NCI-H748 (cell line): ENCODE data around the gene ATP5MC3.
"Not testable (repeated sequence)": the region's sequence is repeated elsewhere in the genome, so short reads cannot be mapped to it uniquely, and the experiment has no call there.

Experiments used
- DNase-seq: peaks from one replicate; lab custom pipeline; 2025; ENCODE audit not compliant: unreplicated experiment; lab: John Stamatoyannopoulos, UW

ATP5MC3 gene

GRCh38 chr2:175181104-175181876, at the start of gene ATP5MC3:
TSS of gene ATP5MC3 (minus strand) at chr2:175181710. CDS start at chr2:175181393, 317 bp downstream.
- DNase-seq = peak; percentile 97

DNA sequence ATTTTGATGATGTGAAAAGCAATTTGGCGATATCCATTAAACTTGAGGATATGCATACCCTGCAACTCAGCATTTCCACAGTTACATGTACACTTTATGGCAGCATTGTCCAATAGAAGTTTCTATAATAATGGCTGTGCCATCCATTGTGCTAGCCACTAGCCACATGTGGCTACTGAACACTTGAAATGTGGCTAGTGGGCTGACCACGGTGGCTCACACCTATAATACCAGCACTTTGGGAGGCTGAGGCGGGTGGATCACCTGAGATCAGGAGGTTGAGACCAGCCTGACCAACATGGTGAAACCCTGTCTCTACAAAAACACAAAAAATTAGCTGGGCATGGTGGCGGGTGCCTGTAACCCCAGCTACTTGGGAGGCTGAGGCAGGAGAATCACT, 47.1 kb upstream of the ATP5MC3 start:
- not testable (repeated sequence) for DNase-seq

- no peak for DNase-seq
These were observed 46.7 kb upstream of the ATP5MC3 start for GRCh38 chr2:175228179-175228578.

- DNase-seq = no peak
These were observed 45.9 kb upstream of the ATP5MC3 start for GRCh38 chr2:175227393-175227792.

DNA sequence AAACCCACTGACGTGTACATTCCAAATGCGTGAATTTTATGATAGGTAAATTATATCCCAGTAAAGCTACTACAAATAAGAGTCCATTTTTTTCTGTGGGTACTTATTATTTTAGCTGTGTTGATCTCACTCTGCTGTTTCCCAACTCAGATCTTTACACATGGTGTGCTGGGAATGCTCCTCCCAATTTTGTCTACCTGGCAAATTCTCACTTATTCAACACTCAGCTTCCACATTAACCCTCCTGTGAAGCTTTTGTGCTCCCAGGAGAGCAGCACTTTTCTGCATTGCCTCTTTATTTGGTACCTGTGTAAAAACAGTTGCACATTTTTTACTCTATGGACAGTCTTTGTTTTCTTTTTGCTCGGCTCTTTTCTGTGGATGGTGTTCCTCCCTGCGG, 38.6 kb upstream of the ATP5MC3 start:
- DNase-seq = no peak

DNA sequence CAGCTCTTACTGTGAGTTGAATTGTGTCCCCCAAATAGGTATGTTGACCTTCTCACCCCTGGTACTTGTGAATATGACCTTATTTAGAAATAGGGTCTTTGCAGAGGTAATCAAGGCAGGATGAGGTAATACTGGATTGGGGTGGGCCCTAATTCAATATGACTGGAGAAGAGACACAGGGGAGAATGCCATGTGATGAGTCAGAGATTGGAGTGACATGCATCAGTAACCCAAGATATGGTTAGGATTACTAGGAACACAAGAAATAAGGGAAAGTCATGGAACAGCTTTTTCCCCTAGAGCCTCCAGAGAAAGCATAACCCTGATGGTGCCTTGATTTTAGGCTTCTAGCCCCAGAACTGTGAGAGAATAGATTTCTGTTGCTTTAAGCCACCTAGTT, 37.0 kb upstream of the ATP5MC3 start:
- DNase-seq = no peak

DNA sequence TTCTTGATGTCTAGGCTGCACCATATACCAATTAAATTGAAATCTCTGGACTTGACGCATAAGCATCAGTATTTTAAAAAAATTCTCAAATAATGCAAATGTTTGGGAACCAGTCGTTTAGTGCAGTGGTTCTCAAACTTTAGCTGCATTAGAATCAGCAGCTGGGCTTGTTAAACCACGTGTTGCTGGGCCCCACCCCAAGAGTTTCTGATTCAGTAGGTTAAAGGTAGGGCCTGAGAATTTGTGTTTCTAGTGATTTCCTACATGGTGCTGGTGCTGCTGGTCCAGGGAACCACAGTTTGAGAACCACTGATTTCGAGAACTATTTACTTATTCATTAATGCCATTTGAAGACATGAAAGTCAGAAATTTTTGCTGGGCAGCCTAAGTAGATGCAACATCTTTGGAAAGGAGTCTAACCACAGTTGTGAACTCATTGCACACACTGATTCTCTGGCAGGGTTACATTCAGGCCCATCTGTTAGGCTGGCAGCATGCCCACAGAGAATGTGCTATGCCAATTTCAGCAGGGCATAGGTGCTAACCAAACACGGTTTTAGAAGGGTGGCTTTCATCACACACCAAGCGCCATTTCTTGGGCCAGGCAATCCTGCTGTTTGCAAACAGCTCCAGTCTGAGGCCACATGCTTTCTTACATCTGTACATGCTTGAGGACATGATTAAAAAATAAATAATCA, 26.4 kb upstream of the ATP5MC3 start:
- no peak for DNase-seq

DNA sequence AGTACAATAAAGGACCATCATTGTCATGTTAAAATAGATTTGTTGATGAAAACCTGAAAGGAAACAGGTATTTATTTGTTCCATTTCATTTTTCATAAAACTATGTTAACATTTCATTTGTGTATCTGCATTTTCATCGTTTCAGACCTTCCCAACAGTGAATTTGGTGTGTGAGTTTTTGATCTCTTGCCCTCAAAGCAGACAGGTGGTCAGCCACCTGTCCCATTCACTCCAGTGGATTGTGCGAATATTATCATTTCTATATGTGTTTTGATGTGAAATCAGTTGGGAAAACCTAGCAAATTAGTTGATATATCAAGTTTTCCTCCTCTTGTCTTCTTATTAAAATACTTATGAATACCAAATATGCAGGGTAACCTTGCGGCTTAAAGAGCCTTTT, 25.4 kb upstream of the ATP5MC3 start:
- no peak for DNase-seq

DNA sequence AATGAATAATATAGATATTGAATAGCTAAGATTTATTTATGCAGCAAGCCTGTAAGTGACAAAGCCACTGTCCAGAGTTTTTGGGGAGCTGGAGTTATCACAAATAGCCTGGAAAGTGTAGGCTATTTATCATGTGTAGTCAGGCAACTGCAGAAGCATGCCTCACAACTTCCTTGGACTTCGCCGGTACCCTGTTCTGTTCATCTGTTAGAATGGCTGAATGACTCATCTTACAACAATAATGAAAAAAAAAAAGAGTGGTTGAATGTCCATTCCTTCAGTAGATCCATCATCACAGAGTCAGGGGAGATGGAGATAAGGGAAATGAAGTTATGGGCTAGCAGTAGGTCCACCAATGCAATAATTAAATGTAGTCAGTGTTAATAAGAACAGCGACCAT, 24.0 kb upstream of the ATP5MC3 start:
- no peak for DNase-seq

GRCh38 chr2:175203621-175204496, 22.3 kb upstream of the ATP5MC3 start:
- DNase-seq = peak; percentile 76

GRCh38 chr2:175195012-175195411, 13.5 kb upstream of the ATP5MC3 start:
- DNase-seq = peak; percentile 7

- no peak for DNase-seq
These were observed 7.3 kb upstream of the ATP5MC3 start for GRCh38 chr2:175188761-175189160.

- no peak for DNase-seq
These were observed 5.9 kb upstream of the ATP5MC3 start for GRCh38 chr2:175187378-175187777.

DNA sequence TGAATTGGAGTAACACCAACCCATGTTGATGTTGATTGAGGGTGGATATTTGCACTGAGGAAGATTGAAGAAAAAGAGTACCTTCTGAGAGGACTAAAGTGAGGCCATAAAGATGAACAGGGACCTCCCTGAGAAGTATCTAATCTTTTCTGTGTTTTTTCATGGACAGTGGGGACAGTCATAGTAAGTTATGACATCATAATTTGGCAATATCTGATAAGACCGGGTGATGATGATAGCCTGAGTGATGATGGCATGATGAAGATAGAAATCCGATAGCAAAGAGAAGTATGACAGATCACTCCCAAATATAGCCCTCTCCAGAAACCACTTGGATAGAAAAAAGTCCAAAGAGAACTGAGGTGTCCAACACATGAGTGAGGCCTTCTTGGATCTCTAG, 2.2 kb upstream of the ATP5MC3 start:
- no peak for DNase-seq

GRCh38 chr2:175181877-175182308, 383 bp upstream of the ATP5MC3 start:
- DNase-seq = peak; percentile 30

DNA sequence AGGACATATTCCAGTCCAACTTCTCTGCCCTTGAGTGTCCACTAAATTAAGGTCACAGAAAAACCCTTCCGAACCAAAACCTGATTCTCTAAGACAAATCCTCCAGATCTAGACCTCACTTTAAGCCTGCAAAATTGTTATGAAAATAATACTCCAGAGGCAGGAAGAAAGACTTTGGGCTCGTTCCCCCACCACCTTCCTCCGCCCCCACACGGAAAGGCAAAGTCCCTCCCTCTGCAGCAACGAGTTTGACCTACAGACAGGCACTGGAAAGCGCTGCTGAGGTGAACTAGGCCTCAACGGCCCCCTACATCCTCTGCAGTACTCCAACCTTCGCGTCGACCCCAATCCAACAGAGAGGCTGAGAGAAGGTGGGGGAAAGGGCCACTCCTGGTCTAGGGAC, 808 bp downstream of the ATP5MC3 start:
- peak; percentile 51 for DNase-seq

- no peak for DNase-seq
These were observed 4.9 kb downstream of the ATP5MC3 start for GRCh38 chr2:175176624-175177023.

DNA sequence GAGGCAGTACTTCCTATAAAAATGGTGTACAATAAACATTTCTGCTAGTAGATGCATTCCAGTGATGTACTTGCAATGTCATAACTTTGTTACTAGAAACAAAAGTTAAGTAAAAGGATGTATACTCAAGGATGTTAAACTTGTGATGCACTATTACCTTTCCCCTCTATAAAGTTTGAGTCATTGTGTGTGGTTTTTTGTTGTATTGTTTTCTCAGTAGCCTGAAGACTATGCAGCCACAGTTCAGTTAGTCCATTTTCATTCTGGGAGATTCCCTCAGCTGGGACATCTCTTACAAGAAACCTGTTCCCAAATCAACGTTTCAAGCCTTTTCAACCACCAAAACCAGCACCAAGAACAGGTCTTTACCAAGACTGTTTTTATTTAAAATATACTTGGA, 5.6 kb downstream of the ATP5MC3 start:
- no peak for DNase-seq

DNA sequence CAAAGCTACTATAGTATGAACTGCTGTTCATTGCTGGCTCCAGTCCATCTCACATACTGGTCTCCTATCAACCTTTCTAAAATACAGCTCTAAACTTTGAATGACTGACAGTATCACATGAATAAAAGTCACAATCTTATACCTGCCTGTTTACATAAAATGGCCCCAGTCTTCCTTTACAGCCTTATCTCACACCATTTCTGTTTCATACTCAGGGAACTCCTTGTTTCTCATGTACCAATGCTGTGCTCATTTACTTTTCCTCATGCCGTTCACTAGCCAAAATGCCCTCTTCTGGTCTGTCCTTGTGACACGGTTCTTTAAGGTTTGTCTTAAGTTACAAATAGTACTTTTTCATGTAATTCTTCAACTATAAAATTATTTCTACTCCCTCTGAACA, 6.2 kb downstream of the ATP5MC3 start:
- no peak for DNase-seq

GRCh38 chr2:175170659-175171304, 10.7 kb downstream of the ATP5MC3 start:
- DNase-seq = no peak

GRCh38 chr2:175169191-175169590, 12.3 kb downstream of the ATP5MC3 start:
- peak; percentile 17 for DNase-seq
